K562 (cell line): ENCODE measurements around the gene KLF17. TPM values are rescaled to one million over a fixed set of nuclear protein-coding genes. Genes with fewer than 3 reads are reported as not detected.

Source experiments
- CHCHD3 ChIP-seq: fragments of 250-450 bp; sonication (Bioruptor Pico); IDR thresholded peaks from 2 replicates; pipeline ENCODE4 v2.1.2; 2022; ENCODE audit warnings: mild to moderate bottlenecking
- CSDE1 ChIP-seq, 2 experiments: fragments of 450-650 bp; IDR thresholded peaks; 2 replicates each; pipeline ENCODE4 v1.6.1; 2016; ENCODE audit warnings: mild to moderate bottlenecking in 1 of 2
- FOXA3 ChIP-seq, 2 experiments: fragments of 450-650 bp in 1 of 2; sonication (generic) in 1 of 2; formaldehyde crosslinking; IDR thresholded peaks in 1 of 2; conservative IDR thresholded peaks in 1 of 2; 2 replicates each; pipeline versions ENCODE4 v1.4.0 to v1.8.0; 2020 to 2022; ENCODE audit warnings: mild to moderate bottlenecking in 2 of 2, missing genetic modification reagents in 1 of 2
- HBP1 ChIP-seq: fragments of 450-650 bp; formaldehyde crosslinking; IDR thresholded peaks from 2 replicates; pipeline ENCODE4 v1.4.0; 2022; ENCODE audit warnings: missing genetic modification characterization
- KAT7 ChIP-seq: sonication (generic); formaldehyde crosslinking; IDR thresholded peaks from 2 replicates; pipeline ENCODE4 v1.8.0; 2022; ENCODE audit warnings: missing genetic modification reagents, mild to moderate bottlenecking, borderline replicate concordance
- KDM1A ChIP-seq, 2 experiments: fragments of 450-650 bp; IDR thresholded peaks; 2 replicates each; pipeline ENCODE4 v1.6.1; 2016; ENCODE audit warnings: mild to moderate bottlenecking in 2 of 2
- KLF10 ChIP-seq: fragments of 250-450 bp; sonication (Bioruptor Pico); IDR thresholded peaks from 2 replicates; pipeline ENCODE4 v1.6.1; 2021; ENCODE audit warnings: matching md5 sums
- LARP7 ChIP-seq: fragments of 450-650 bp; IDR thresholded peaks from 2 replicates; pipeline ENCODE4 v1.6.1; 2016
- MTA2 ChIP-seq: fragments of 450-650 bp; IDR thresholded peaks from 2 replicates; pipeline ENCODE4 v1.6.1; 2016; ENCODE audit warnings: low read depth
- ZNF699 ChIP-seq: fragments of 250-450 bp; sonication (Bioruptor Pico); IDR thresholded peaks from 2 replicates; pipeline ENCODE4 v1.8.0; 2021; ENCODE audit warnings: mild to moderate bottlenecking, moderate library complexity; ENCODE audit not compliant: insufficient replicate concordance
- polyA plus RNA-seq, 8 experiments: library from polyadenylated mRNA; depleted of rRNA in 4 of 8; stranded (reverse) in 5 of 8; unstranded in 3 of 8; fragments of >200 nt; fragmentation: Nextera tagmentation in 2 of 8; fragmentation: Illumina TruSeq in 1 of 8; extraction: Ambion mirVana in 2 of 8; extraction: Trizol in 1 of 8; gene quantifications; 2 replicates each; pipeline versions ENCODE4 v1.2.1 to v1.2.3, GENCODE V29; 2011 to 2014; ENCODE audit warnings: inconsistent platforms in 1 of 8, missing spikeins in 1 of 8
- total RNA-seq, 7 experiments: library from RNA; depleted of rRNA in 6 of 7; stranded (reverse); fragments of >200 nt in 6 of 7; fragmentation: Illumina TruSeq in 2 of 7; extraction: Trizol in 2 of 7; gene quantifications; 2 replicates each; pipeline versions ENCODE4 v1.2.1 to v1.2.3, GENCODE V29; 2011 to 2021; ENCODE audit warnings: low replicate concordance in 1 of 7
- TF ChIP-seq, protein P1 (sequence below): sonication (generic); formaldehyde crosslinking; IDR thresholded peaks from 2 replicates; pipeline ENCODE4 v1.8.0; 2022; ENCODE audit warnings: mild to moderate bottlenecking, missing genetic modification reagents

Gene KLF17
- total and polyA plus RNA-seq, 9 of the 15 experiments (the other 6 are each of a cell fraction or from before 2014, with no cell fraction given): 0.01 to 0.24 (median 0.13) TPM; not detected in 6

DNA sequence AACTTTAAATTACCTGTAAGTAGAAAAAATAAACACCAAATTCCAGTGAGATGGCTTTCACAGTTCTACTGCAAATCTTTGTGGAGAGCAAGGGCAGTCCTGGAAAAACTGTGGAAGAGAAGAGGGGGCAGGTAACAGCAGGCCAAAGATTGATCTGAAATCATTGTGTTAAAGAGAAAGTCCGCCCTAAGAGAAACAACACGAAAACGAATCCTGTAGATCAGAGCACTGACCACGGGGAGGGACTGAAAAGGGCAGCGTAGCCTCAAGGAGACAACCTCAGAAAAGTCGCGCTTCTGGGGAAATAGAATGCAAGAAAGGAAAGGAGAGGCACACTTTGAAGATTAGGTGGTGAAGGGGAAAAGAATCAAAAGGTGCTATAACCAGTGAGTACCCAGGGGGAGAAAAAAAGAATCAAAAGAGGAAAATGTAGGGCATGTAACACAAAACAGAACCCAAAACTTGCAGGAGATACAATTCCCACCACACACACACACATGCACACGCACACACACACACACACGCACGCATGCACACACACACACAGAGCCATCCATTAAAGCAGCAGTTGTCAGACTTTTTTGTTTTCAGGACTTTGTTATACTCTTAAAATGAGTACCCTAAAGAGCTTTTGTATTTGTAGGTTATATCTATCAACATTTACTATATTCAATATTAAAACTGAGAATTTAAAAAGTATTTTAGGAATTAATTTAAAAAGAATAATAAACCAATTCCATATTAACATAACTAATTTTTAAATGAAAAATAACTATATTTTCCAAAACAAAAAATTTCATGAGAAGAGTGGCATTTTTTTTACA is 28.0 kb upstream of the KLF17 start (continued):
- peak; percentile 63; the same call in 1 of the 2 replicates for TF ChIP-seq HBP1 (CRISPR knock-in tag)
- 0 out of 2 replicates have a peak, but pooled peaks have one; percentile 42 for TF ChIP-seq LARP7
- 0 out of 4 replicates have a peak, but pooled peaks of 1 of the 2 experiments have one; percentile 8 for TF ChIP-seq KDM1A (IDR thresholded peaks at IDR 0.05)
- no peak for TF ChIP-seq KAT7
- no peak for TF ChIP-seq ZNF699 (CRISPR knock-in tag)
- TF ChIP-seq, protein P1, sequence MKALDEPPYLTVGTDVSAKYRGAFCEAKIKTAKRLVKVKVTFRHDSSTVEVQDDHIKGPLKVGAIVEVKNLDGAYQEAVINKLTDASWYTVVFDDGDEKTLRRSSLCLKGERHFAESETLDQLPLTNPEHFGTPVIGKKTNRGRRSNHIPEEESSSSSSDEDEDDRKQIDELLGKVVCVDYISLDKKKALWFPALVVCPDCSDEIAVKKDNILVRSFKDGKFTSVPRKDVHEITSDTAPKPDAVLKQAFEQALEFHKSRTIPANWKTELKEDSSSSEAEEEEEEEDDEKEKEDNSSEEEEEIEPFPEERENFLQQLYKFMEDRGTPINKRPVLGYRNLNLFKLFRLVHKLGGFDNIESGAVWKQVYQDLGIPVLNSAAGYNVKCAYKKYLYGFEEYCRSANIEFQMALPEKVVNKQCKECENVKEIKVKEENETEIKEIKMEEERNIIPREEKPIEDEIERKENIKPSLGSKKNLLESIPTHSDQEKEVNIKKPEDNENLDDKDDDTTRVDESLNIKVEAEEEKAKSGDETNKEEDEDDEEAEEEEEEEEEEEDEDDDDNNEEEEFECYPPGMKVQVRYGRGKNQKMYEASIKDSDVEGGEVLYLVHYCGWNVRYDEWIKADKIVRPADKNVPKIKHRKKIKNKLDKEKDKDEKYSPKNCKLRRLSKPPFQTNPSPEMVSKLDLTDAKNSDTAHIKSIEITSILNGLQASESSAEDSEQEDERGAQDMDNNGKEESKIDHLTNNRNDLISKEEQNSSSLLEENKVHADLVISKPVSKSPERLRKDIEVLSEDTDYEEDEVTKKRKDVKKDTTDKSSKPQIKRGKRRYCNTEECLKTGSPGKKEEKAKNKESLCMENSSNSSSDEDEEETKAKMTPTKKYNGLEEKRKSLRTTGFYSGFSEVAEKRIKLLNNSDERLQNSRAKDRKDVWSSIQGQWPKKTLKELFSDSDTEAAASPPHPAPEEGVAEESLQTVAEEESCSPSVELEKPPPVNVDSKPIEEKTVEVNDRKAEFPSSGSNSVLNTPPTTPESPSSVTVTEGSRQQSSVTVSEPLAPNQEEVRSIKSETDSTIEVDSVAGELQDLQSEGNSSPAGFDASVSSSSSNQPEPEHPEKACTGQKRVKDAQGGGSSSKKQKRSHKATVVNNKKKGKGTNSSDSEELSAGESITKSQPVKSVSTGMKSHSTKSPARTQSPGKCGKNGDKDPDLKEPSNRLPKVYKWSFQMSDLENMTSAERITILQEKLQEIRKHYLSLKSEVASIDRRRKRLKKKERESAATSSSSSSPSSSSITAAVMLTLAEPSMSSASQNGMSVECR (CRISPR knock-in tag): no peak
- no peak for TF ChIP-seq MTA2
- TF ChIP-seq CHCHD3: no peak
- no peak for TF ChIP-seq KLF10 (CRISPR knock-in tag)
- no peak for TF ChIP-seq FOXA3 (CRISPR knock-in tag; conservative IDR thresholded peaks at IDR 0.05 in 1 of 2, IDR thresholded peaks at IDR 0.05 in 1 of 2)
- no peak for TF ChIP-seq CSDE1 (IDR thresholded peaks at IDR 0.05)
